GM18508 (cell line): ENCODE data around the gene CDC42BPG.
"Not testable (repeated sequence)": the region's sequence is repeated elsewhere in the genome, so short reads cannot be mapped to it uniquely, and the experiment has no call there.

Experiments
- ATAC-seq: cut with Tn5 transposase; IDR thresholded peaks from one replicate; pipeline ENCODE4 v1.9.1; 2021; ENCODE audit warnings: moderate number of reproducible peaks; ENCODE audit not compliant: insufficient read depth, unreplicated experiment

Gene CDC42BPG

GRCh38 chr11:64851831-64852351 lies 7.4 kb upstream of the CDC42BPG start:
- no peak for ATAC-seq

GRCh38 chr11:64850979-64851567 lies 6.6 kb upstream of the CDC42BPG start:
- ATAC-seq: no peak

- ATAC-seq: no peak
These were observed 5.3 kb upstream of the CDC42BPG start for GRCh38 chr11:64849598-64850356.

GRCh38 chr11:64848826-64849597 lies 4.6 kb upstream of the CDC42BPG start:
- ATAC-seq: no peak

- no peak for ATAC-seq
These were observed 3.9 kb upstream of the CDC42BPG start for GRCh38 chr11:64848214-64848825.

- ATAC-seq: no peak
These were observed 2.7 kb upstream of the CDC42BPG start for GRCh38 chr11:64846998-64847666.

GRCh38 chr11:64845776-64846129 lies 1.3 kb upstream of the CDC42BPG start:
- ATAC-seq: not testable (repeated sequence)

GRCh38 chr11:64845129-64845775 lies 799 bp upstream of the CDC42BPG start:
- no peak for ATAC-seq

GRCh38 chr11:64843686-64844329 lies 645 bp downstream of the CDC42BPG start:
- no peak for ATAC-seq

GRCh38 chr11:64842851-64843685 lies 1.4 kb downstream of the CDC42BPG start:
- ATAC-seq: no peak

GRCh38 chr11:64842366-64842759 lies 2.1 kb downstream of the CDC42BPG start:
- ATAC-seq: no peak

- no peak for ATAC-seq
These were observed 2.7 kb downstream of the CDC42BPG start for GRCh38 chr11:64841592-64842365.

- no peak for ATAC-seq
These were observed 4.3 kb downstream of the CDC42BPG start for GRCh38 chr11:64839887-64840782.

GRCh38 chr11:64839335-64839734 lies 5.1 kb downstream of the CDC42BPG start:
- ATAC-seq: no peak

GRCh38 chr11:64838600-64839334 lies 5.7 kb downstream of the CDC42BPG start:
- no peak for ATAC-seq

- ATAC-seq: no peak
These were observed 6.5 kb downstream of the CDC42BPG start for GRCh38 chr11:64837887-64838351.
